Measurements from ENCODE around the gene MAML3. TPM values are rescaled to one million over a fixed set of nuclear protein-coding genes. Genes with fewer than 3 reads are reported as not detected.

MAML3 gene
- total and polyA plus RNA-seq, 2 of the 13 experiments (the other 11 are each of a cell fraction or from before 2014, with no cell fraction given) = 0.05 to 0.13 TPM

- Histone ChIP-seq H3K9me3 (ENCODE audit: low read length) (peaks cover 10% of the 10 kb centered on the region), H3K27me3 (ENCODE audit: control insufficient read depth in 1 of 2, insufficient read depth in 2 of 2, low read length in 2 of 2) (no peaks in the 10 kb centered on the region), H2AFZ (ENCODE audit: low read length) (no peak overlapping the region), H3K4me1 (ENCODE audit: insufficient read depth, low read length) (peaks cover 12% of the 10 kb centered on the region), H3K36me3 (replicated peaks in 1 of 2; ENCODE audit: control insufficient read depth in 1 of 2, insufficient read depth in 2 of 2, low read length in 2 of 2) (no peaks in the 10 kb centered on the region), H3K4me2 (ENCODE audit: low read depth, low read length) (no peak overlapping the region), H3K79me2 (ENCODE audit: insufficient read depth, low read length) (no peaks in the 10 kb centered on the region), H3K4me3 (replicated peaks in 1 of 3; ENCODE audit: insufficient read depth in 1 of 3, low read depth in 2 of 3, low read length in 3 of 3) (no peak overlapping the region), H4K20me1 (ENCODE audit: insufficient read depth, low read length) (no peaks in the 10 kb centered on the region), H3K27ac (ENCODE audit: extremely low read length, insufficient read depth, low read length) (no peak overlapping the region), H3K9ac (ENCODE audit: insufficient read depth, low read depth, low read length) (no peak overlapping the region)
- no TSS peak for BruUV-seq (replicated peaks)
- CTCF ChIA-PET (ENCODE audit: low intra/inter-chr PET ratio, low total read pairs) = interaction anchor here (1.6 to 3.1 kb wide), 3 partner anchors 241 to 347 kb away, joined by 10 to 18 read pairs (median 15); no protein-coding TSS in a partner anchor
- WGBS (ENCODE audit: low lambda C conversion rate) = 38% methylated on average over 11 of the region's 11 CpGs
- POLR2A ChIA-PET = no interaction called here
- peak; percentile 87 for FAIRE-seq
- ATAC-seq = peak; percentile 97
- intact Hi-C loops (cut with micrococcal nuclease; ENCODE audit: unreplicated experiment) (loop anchor here (1.0 to 2.0 kb wide), 4 partner anchors 140 to 347 kb away; no protein-coding TSS in a partner anchor), in situ Hi-C loops (cut with HindIII; ENCODE audit: extremely low pct_ligation_motif_present, low pct_unique_long_range_greater_than_20kb) (loop anchor here (5.0 to 25.0 kb wide), 4 partner anchors 139 to 824 kb away; partner anchors contain the start of gene MAML3)
- peak; percentile 70 for DNase-seq (ENCODE audit: low spot score)
- peak; percentile 87 for TF ChIP-seq FOXA3 (CRISPR knock-in tag; IDR thresholded peaks at IDR 0.05)
- peak; percentile 19; the same call in 1 of the 2 replicates for TF ChIP-seq IRF2 (CRISPR knock-in tag; IDR thresholded peaks at IDR 0.05)
- TF ChIP-seq ATAD3A (CRISPR knock-in tag; IDR thresholded peaks at IDR 0.05) = no peak
- TF ChIP-seq, protein P1, sequence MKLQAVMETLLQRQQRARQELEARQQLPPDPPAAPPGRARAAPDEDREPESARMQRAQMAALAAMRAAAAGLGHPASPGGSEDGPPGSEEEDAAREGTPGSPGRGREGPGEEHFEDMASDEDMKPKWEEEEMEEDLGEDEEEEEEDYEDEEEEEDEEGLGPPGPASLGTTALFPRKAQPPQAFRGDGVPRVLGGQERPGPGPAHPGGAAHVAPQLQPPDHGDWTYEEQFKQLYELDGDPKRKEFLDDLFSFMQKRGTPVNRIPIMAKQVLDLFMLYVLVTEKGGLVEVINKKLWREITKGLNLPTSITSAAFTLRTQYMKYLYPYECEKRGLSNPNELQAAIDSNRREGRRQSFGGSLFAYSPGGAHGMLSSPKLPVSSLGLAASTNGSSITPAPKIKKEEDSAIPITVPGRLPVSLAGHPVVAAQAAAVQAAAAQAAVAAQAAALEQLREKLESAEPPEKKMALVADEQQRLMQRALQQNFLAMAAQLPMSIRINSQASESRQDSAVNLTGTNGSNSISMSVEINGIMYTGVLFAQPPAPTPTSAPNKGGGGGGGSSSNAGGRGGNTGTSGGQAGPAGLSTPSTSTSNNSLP (IDR thresholded peaks at IDR 0.05; ENCODE audit: low read depth, low read length) = peak; percentile 39
- TF ChIP-seq ZNF7 (CRISPR knock-in tag; IDR thresholded peaks at IDR 0.05) = peak; percentile 64; the same call in 1 of the 2 replicates
- TF ChIP-seq THAP11 (CRISPR knock-in tag; IDR thresholded peaks at IDR 0.05) = peak; percentile 27; the same call in 1 of the 2 replicates
- peak; percentile 26; the same call in 1 of the 2 replicates for TF ChIP-seq NFE2L2 (IDR thresholded peaks at IDR 0.05; ENCODE audit: low read length)
- peak; percentile 78 for TF ChIP-seq SMC3 (IDR thresholded peaks at IDR 0.05; ENCODE audit: low read length)
- no peak for TF ChIP-seq KMT2A (CRISPR knock-in tag; IDR thresholded peaks at IDR 0.05)
- TF ChIP-seq TCF7 (IDR thresholded peaks at IDR 0.05; ENCODE audit: low read depth) = no peak
- no peak for TF ChIP-seq ZNF550 (CRISPR knock-in tag; IDR thresholded peaks at IDR 0.05; ENCODE audit: borderline replicate concordance)
- no peak for TF ChIP-seq FOXA1 (IDR thresholded peaks at IDR 0.05)
- TF ChIP-seq FOXA1 (CRISPR knock-in tag; IDR thresholded peaks at IDR 0.05) = peak; percentile 74
- TF ChIP-seq FOSL2 (CRISPR knock-in tag; IDR thresholded peaks at IDR 0.05) = peak; percentile 49
- peak; percentile 52; the same call in 1 of the 2 replicates for TF ChIP-seq IKZF5 (CRISPR knock-in tag; IDR thresholded peaks at IDR 0.05)
- TF ChIP-seq KAT8 (CRISPR knock-in tag; IDR thresholded peaks at IDR 0.05) = peak; percentile 52; the same call in 1 of the 2 replicates
- 0 out of 2 replicates have a peak, but pooled peaks have one; percentile 26 for TF ChIP-seq ERF (CRISPR knock-in tag; IDR thresholded peaks at IDR 0.05)
- TF ChIP-seq FOXK1 (CRISPR knock-in tag; IDR thresholded peaks at IDR 0.05; ENCODE audit: borderline replicate concordance, low read depth) = peak; percentile 55; the same call in 1 of the 2 replicates
- peak; percentile 68; the same call in 1 of the 2 replicates for TF ChIP-seq SIX1 (CRISPR knock-in tag; IDR thresholded peaks at IDR 0.05; ENCODE audit: borderline replicate concordance)
- TF ChIP-seq GATAD2A (CRISPR knock-in tag; IDR thresholded peaks at IDR 0.05) = peak; percentile 39; the same call in 1 of the 2 replicates
- TF ChIP-seq RAD21 (CRISPR knock-in tag; IDR thresholded peaks at IDR 0.05) = peak; percentile 77
- 0 out of 2 replicates have a peak, but pooled peaks have one; percentile 34 for TF ChIP-seq ZNF614 (CRISPR knock-in tag; IDR thresholded peaks at IDR 0.05; ENCODE audit: borderline replicate concordance)
- 0 out of 2 replicates have a peak, but pooled peaks have one; percentile 59 for TF ChIP-seq ZNF792 (CRISPR knock-in tag; IDR thresholded peaks at IDR 0.05)
Measured at GRCh38 chr4:140012688-140013486, 141.1 kb downstream of the MAML3 start.

Data from HepG2 (cell line).